ENCODE measurements around the gene HEXA.

The HEXA gene

GRCh38 chr15:72341361-72341760, 34.5 kb downstream of the HEXA start:
- no peak overlapping the region for H3K4me3 ChIP-seq (ENCODE audit: low read depth, low read length)
- TF ChIP-seq CTCF (IDR thresholded peaks at IDR 0.05; ENCODE audit: borderline replicate concordance, insufficient read depth, low read depth, low read length), result no peak

DNA sequence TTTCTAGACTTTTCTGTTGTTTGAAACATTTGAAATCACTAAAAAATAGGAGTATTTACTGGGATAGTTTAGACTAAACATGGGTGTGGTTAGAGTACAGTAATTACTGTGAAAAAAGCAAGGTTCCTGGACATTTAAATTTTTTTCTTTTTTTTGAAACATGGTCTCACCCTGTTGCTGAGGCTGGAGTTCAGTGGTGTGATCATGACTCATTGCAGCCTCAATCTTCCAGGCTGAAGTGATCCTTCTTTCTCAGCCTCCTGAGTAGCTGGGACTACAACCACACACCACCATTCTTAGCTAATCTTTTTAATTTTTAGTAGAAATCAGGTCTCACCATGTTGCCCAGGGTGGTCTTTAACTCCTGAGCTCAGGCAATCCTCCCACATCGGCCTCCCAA, 35.4 kb downstream of the HEXA start:
- no peak for TF ChIP-seq CTCF (IDR thresholded peaks at IDR 0.05; ENCODE audit: borderline replicate concordance, insufficient read depth, low read depth, low read length)

DNA sequence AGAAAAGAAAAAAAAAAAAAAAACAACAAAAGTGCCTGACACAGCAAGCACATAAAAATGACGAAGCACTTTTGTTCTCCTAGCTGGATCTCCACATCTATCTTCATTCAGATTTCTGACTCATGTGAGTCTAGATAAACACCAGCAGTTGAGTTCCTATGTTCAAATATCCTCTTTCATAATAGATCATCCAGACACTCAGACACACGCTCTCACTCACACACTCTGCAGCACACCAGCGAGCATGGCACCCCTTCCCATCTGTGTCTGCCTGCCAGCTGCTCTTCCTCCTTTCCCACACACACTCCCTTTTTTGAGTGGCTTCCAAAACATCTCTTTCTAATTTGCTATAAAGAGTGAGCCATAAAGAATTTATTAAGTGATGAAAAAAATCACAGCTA, 36.0 kb downstream of the HEXA start:
- TF ChIP-seq CTCF (IDR thresholded peaks at IDR 0.05; ENCODE audit: borderline replicate concordance, insufficient read depth, low read depth, low read length), result no peak
- H3K4me3 ChIP-seq (ENCODE audit: low read depth, low read length), result no peak overlapping the region

More for the DNA sequence above, 35.4 kb downstream of the HEXA start:
- H3K4me3 ChIP-seq (ENCODE audit: low read depth, low read length), result no peak overlapping the region

GRCh38 chr15:72338617-72339321, 37.0 kb downstream of the HEXA start:
- TF ChIP-seq CTCF (IDR thresholded peaks at IDR 0.05; ENCODE audit: borderline replicate concordance, insufficient read depth, low read depth, low read length), result no peak
- H3K4me3 ChIP-seq (ENCODE audit: low read depth, low read length), result no peak overlapping the region

GRCh38 chr15:72338148-72338547, 37.7 kb downstream of the HEXA start:
- H3K4me3 ChIP-seq (ENCODE audit: low read depth, low read length), result no peak overlapping the region
- no peak for TF ChIP-seq CTCF (IDR thresholded peaks at IDR 0.05; ENCODE audit: borderline replicate concordance, insufficient read depth, low read depth, low read length)

DNA sequence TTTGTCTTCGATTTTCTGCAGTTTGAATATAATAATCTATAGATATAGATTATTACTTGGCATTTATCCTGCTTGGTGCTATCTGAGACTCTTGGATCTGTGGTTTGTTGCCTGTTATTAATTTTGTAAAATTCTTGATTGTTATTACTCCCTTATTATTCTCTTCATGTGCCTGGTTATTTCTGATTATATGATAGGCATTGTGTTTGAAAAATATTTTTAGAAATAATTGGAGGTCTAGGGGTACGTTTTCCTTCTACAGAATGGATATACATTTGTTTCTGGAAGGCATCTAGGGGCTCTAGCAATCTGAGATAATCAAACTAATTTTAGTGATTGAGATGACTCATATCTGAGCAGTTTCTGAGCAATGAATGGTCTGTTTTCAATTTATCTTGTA, 41.0 kb downstream of the HEXA start:
- H3K4me3 ChIP-seq (ENCODE audit: low read depth, low read length), result no peak overlapping the region
- no peak for TF ChIP-seq CTCF (IDR thresholded peaks at IDR 0.05; ENCODE audit: borderline replicate concordance, insufficient read depth, low read depth, low read length)

DNA sequence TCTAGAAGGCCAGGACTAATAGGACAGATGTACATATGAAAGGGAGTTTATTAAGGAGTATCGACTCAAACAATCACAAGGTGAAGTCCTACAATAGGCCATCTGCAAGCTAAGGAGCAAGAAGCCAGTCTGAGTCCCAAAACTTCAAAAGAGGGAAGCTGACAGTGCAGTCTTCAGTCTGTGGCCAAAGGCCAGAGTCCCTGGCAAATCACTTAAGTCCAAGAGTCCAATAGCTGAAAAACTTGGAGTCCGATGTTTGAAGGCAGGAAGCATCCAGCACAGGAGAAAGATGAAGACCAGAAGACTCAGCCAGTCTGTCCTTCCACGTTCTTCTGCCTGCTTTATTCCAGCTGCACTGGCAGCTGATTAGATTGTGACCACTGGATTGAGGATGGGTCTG, 44.8 kb downstream of the HEXA start:
- TF ChIP-seq CTCF (IDR thresholded peaks at IDR 0.05; ENCODE audit: borderline replicate concordance, insufficient read depth, low read depth, low read length), result no peak
- no peak overlapping the region for H3K4me3 ChIP-seq (ENCODE audit: low read depth, low read length)
